ENCODE results near the gene FOXF1. TPM values are rescaled to one million over a fixed set of nuclear protein-coding genes. Genes with fewer than 3 reads are reported as not detected.

Gene FOXF1
- total and polyA plus RNA-seq, 4 donors: 12.2 to 34.4 (median 19.1) TPM

GRCh38 chr16:86479419-86479818, 30.9 kb upstream of the FOXF1 start:
- Histone ChIP-seq H3K9ac (ENCODE audit: insufficient read depth in 1 of 2, low read length in 2 of 2) (no peak overlapping the region), H3K4me1 (ENCODE audit: control insufficient read depth in 5 of 5, insufficient read depth in 5 of 5, low read length in 5 of 5) (peaks cover 0 to 11% (median 0%) of the 10 kb centered on the region in 5 donors), H3K36me3 (ENCODE audit: control insufficient read depth in 4 of 4, insufficient read depth in 4 of 4, low read length in 4 of 4) (peaks cover 0 to 2% (median 1%) of the 10 kb centered on the region in 4 donors), H3K9me3 (ENCODE audit: control insufficient read depth in 4 of 4, insufficient read depth in 3 of 4, low read length in 3 of 4) (peaks cover 0 to 10% (median 4%) of the 10 kb centered on the region in 4 donors), H3K4me3 (no peak overlapping the region), H3K27ac (ENCODE audit: low read depth in 1 of 2, low read length in 1 of 2) (peak overlapping the region in 1 of 2 donors; percentile 66), H3K27me3 (ENCODE audit: control insufficient read depth in 3 of 3, insufficient read depth in 3 of 3, low read length in 2 of 3) (peaks cover 0 to 40% (median 4%) of the 10 kb centered on the region in 3 donors)
- DNase-seq (peak; percentile 61 to 79 (median 63)), ATAC-seq (ENCODE audit: insufficient read depth, low FRiP score) (no peak)
- no peak for TF ChIP-seq CTCF (IDR thresholded peaks at IDR 0.05; ENCODE audit: control extremely low read depth, extremely low read depth)
- 65 to 66% methylated on average over 9 of the region's 9 CpGs for WGBS, 2 donors

GRCh38 chr16:86480444-86480843, 29.9 kb upstream of the FOXF1 start:
- 47 to 53% methylated on average over 15 of the region's 15 CpGs for WGBS, 2 donors

GRCh38 chr16:86481607-86482006, 28.7 kb upstream of the FOXF1 start:
- Histone ChIP-seq H3K36me3 (ENCODE audit: control insufficient read depth in 4 of 4, insufficient read depth in 4 of 4, low read length in 4 of 4) (peaks cover 0 to 13% (median 2%) of the 10 kb centered on the region in 4 donors), H3K27me3 (ENCODE audit: control insufficient read depth in 3 of 3, insufficient read depth in 3 of 3, low read length in 2 of 3) (peaks cover 0 to 35% (median 4%) of the 10 kb centered on the region in 3 donors), H3K9me3 (ENCODE audit: control insufficient read depth in 4 of 4, insufficient read depth in 3 of 4, low read length in 3 of 4) (peaks cover 0 to 16% (median 7%) of the 10 kb centered on the region in 4 donors), H3K27ac (ENCODE audit: low read depth in 1 of 2, low read length in 1 of 2) (no peak overlapping the region), H3K4me3 (no peak overlapping the region), H3K4me1 (ENCODE audit: control insufficient read depth in 5 of 5, insufficient read depth in 5 of 5, low read length in 5 of 5) (peaks cover 0 to 11% (median 0%) of the 10 kb centered on the region in 5 donors), H3K9ac (ENCODE audit: insufficient read depth in 1 of 2, low read length in 2 of 2) (no peak overlapping the region)
- ATAC-seq (ENCODE audit: insufficient read depth, low FRiP score) (no peak), DNase-seq (no peak)
- no peak for TF ChIP-seq CTCF (IDR thresholded peaks at IDR 0.05; ENCODE audit: control extremely low read depth, extremely low read depth)
- 88 to 91% methylated on average over 3 of the region's 3 CpGs for WGBS, 2 donors

More at GRCh38 chr16:86480444-86480843, 29.9 kb upstream of the FOXF1 start:
- no peak overlapping the region for H3K4me3 ChIP-seq
- H3K9ac ChIP-seq (ENCODE audit: insufficient read depth in 1 of 2, low read length in 2 of 2): no peak overlapping the region
- H3K9me3 ChIP-seq (ENCODE audit: control insufficient read depth in 4 of 4, insufficient read depth in 3 of 4, low read length in 3 of 4): peaks cover 0 to 16% (median 7%) of the 10 kb centered on the region in 4 donors
- H3K27ac ChIP-seq (ENCODE audit: low read depth in 1 of 2, low read length in 1 of 2): peak overlapping the region in 1 of 2 donors; percentile 23
- TF ChIP-seq CTCF (IDR thresholded peaks at IDR 0.05; ENCODE audit: control extremely low read depth, extremely low read depth): no peak
- peaks cover 0 to 9% (median 2%) of the 10 kb centered on the region in 4 donors for H3K36me3 ChIP-seq (ENCODE audit: control insufficient read depth in 4 of 4, insufficient read depth in 4 of 4, low read length in 4 of 4)
- ATAC-seq (ENCODE audit: insufficient read depth, low FRiP score): no peak
- H3K27me3 ChIP-seq (ENCODE audit: control insufficient read depth in 3 of 3, insufficient read depth in 3 of 3, low read length in 2 of 3): peaks cover 0 to 38% (median 4%) of the 10 kb centered on the region in 3 donors
- DNase-seq: no peak
- H3K4me1 ChIP-seq (ENCODE audit: control insufficient read depth in 5 of 5, insufficient read depth in 5 of 5, low read length in 5 of 5): peaks cover 0 to 11% (median 0%) of the 10 kb centered on the region in 5 donors

GRCh38 chr16:86484240-86484639, 26.1 kb upstream of the FOXF1 start:
- H3K4me3 ChIP-seq: no peak overlapping the region
- H3K9ac ChIP-seq (ENCODE audit: insufficient read depth in 1 of 2, low read length in 2 of 2): no peak overlapping the region
- DNase-seq (no peak), ATAC-seq (ENCODE audit: insufficient read depth, low FRiP score) (no peak)
- H3K9me3 ChIP-seq (ENCODE audit: control insufficient read depth in 4 of 4, insufficient read depth in 3 of 4, low read length in 3 of 4): peaks cover 0 to 21% (median 7%) of the 10 kb centered on the region in 4 donors
- peaks cover 0 to 45% (median 4%) of the 10 kb centered on the region in 3 donors for H3K27me3 ChIP-seq (ENCODE audit: control insufficient read depth in 3 of 3, insufficient read depth in 3 of 3, low read length in 2 of 3)
- H3K36me3 ChIP-seq (ENCODE audit: control insufficient read depth in 4 of 4, insufficient read depth in 4 of 4, low read length in 4 of 4): peaks cover 0 to 21% (median 2%) of the 10 kb centered on the region in 4 donors
- 80 to 92% methylated on average over 5 of the region's 5 CpGs for WGBS, 2 donors
- no peak for TF ChIP-seq CTCF (IDR thresholded peaks at IDR 0.05; ENCODE audit: control extremely low read depth, extremely low read depth)
- peaks cover 0 to 5% (median 0%) of the 10 kb centered on the region in 5 donors for H3K4me1 ChIP-seq (ENCODE audit: control insufficient read depth in 5 of 5, insufficient read depth in 5 of 5, low read length in 5 of 5)
- no peak overlapping the region for H3K27ac ChIP-seq (ENCODE audit: low read depth in 1 of 2, low read length in 1 of 2)

All from lung (tissue), 12 donors.